ENCODE results near the gene INPP5K. TPM values are rescaled to one million over a fixed set of nuclear protein-coding genes. Genes with fewer than 3 reads are reported as not detected.
"Not testable (repeated sequence)": the region's sequence is repeated elsewhere in the genome, so short reads cannot be mapped to it uniquely, and the experiment has no call there.

Gene INPP5K
- total and polyA plus RNA-seq, 9 donors: 13.8 to 31.5 (median 24.5) TPM

- H3K36me3 ChIP-seq (ENCODE audit: control insufficient read depth, insufficient read depth, low read length): peaks cover 51% of the 10 kb centered on the region
- not testable (repeated sequence) for H3K27me3 ChIP-seq (ENCODE audit: control insufficient read depth, insufficient read depth, low read length); H3K27ac ChIP-seq (ENCODE audit: low read length); DNase-seq; H3K4me3 ChIP-seq (ENCODE audit: low read length); H3K4me1 ChIP-seq (ENCODE audit: control insufficient read depth, insufficient read depth, low read length); H3K9me3 ChIP-seq (replicated peaks; ENCODE audit: control insufficient read depth, low read depth, low read length)
- 100% methylated on average over 1 of the region's 4 CpGs for WGBS (ENCODE audit: insufficient coverage)
Measured at GRCh38 chr17:1526876-1527275, 10.5 kb upstream of the INPP5K start.

GRCh38 chr17:1522626-1523025, 6.2 kb upstream of the INPP5K start:
- Histone ChIP-seq H3K4me1 (ENCODE audit: control insufficient read depth, insufficient read depth, low read length) (peaks cover 25% of the 10 kb centered on the region), H3K4me3 (ENCODE audit: low read length) (no peak overlapping the region), H3K36me3 (ENCODE audit: control insufficient read depth, insufficient read depth, low read length) (peaks cover 40% of the 10 kb centered on the region), H3K9me3 (replicated peaks; ENCODE audit: control insufficient read depth, low read depth, low read length) (no peaks in the 10 kb centered on the region), H3K27me3 (ENCODE audit: control insufficient read depth, insufficient read depth, low read length) (no peaks in the 10 kb centered on the region), H3K27ac (ENCODE audit: low read length) (no peak overlapping the region)
- no peak for DNase-seq
- 93% methylated on average over 5 of the region's 5 CpGs for WGBS (ENCODE audit: insufficient coverage)

GRCh38 chr17:1521086-1521640, 4.8 kb upstream of the INPP5K start:
- H3K36me3 ChIP-seq (ENCODE audit: control insufficient read depth, insufficient read depth, low read length): peaks cover 30% of the 10 kb centered on the region
- WGBS (ENCODE audit: insufficient coverage): 65% methylated on average over 7 of the region's 10 CpGs
- peak; percentile 75 for DNase-seq

GRCh38 chr17:1519678-1520077, 3.3 kb upstream of the INPP5K start:
- H3K36me3 ChIP-seq (ENCODE audit: control insufficient read depth, insufficient read depth, low read length): peaks cover 25% of the 10 kb centered on the region
- H3K27me3 ChIP-seq (ENCODE audit: control insufficient read depth, insufficient read depth, low read length): no peaks in the 10 kb centered on the region
- no peak overlapping the region for H3K4me3 ChIP-seq (ENCODE audit: low read length)
- H3K27ac ChIP-seq (ENCODE audit: low read length): no peak overlapping the region
- no peaks in the 10 kb centered on the region for H3K9me3 ChIP-seq (replicated peaks; ENCODE audit: control insufficient read depth, low read depth, low read length)
- WGBS (ENCODE audit: insufficient coverage): 86% methylated on average over 5 of the region's 7 CpGs
- DNase-seq: no peak
- H3K4me1 ChIP-seq (ENCODE audit: control insufficient read depth, insufficient read depth, low read length): peaks cover 42% of the 10 kb centered on the region

More at GRCh38 chr17:1521086-1521640, 4.8 kb upstream of the INPP5K start:
- Histone ChIP-seq H3K27me3 (ENCODE audit: control insufficient read depth, insufficient read depth, low read length) (no peaks in the 10 kb centered on the region), H3K27ac (ENCODE audit: low read length) (peak overlapping the region; percentile 85), H3K4me3 (ENCODE audit: low read length) (no peak overlapping the region), H3K4me1 (ENCODE audit: control insufficient read depth, insufficient read depth, low read length) (peaks cover 30% of the 10 kb centered on the region), H3K9me3 (replicated peaks; ENCODE audit: control insufficient read depth, low read depth, low read length) (no peaks in the 10 kb centered on the region)

GRCh38 chr17:1518410-1518809, 2.0 kb upstream of the INPP5K start:
- H3K36me3 ChIP-seq (ENCODE audit: control insufficient read depth, insufficient read depth, low read length): peaks cover 23% of the 10 kb centered on the region
- no peak overlapping the region for H3K27ac ChIP-seq (ENCODE audit: low read length)
- WGBS (ENCODE audit: insufficient coverage): 83% methylated on average over 1 of the region's 2 CpGs
- no peak for DNase-seq
- H3K9me3 ChIP-seq (replicated peaks; ENCODE audit: control insufficient read depth, low read depth, low read length): no peaks in the 10 kb centered on the region
- H3K27me3 ChIP-seq (ENCODE audit: control insufficient read depth, insufficient read depth, low read length): no peaks in the 10 kb centered on the region
- H3K4me1 ChIP-seq (ENCODE audit: control insufficient read depth, insufficient read depth, low read length): peaks cover 42% of the 10 kb centered on the region
- no peak overlapping the region for H3K4me3 ChIP-seq (ENCODE audit: low read length)

GRCh38 chr17:1515640-1516387, 598 bp downstream of the INPP5K start:
- Histone ChIP-seq H3K4me1 (ENCODE audit: control insufficient read depth, insufficient read depth, low read length) (peaks cover 48% of the 10 kb centered on the region), H3K9me3 (replicated peaks; ENCODE audit: control insufficient read depth, low read depth, low read length) (no peaks in the 10 kb centered on the region)

GRCh38 chr17:1512351-1512750, 4.1 kb downstream of the INPP5K start:
- H3K36me3 ChIP-seq (ENCODE audit: control insufficient read depth, insufficient read depth, low read length): peaks cover 30% of the 10 kb centered on the region
- no peaks in the 10 kb centered on the region for H3K27me3 ChIP-seq (ENCODE audit: control insufficient read depth, insufficient read depth, low read length)
- 100% methylated on average over 1 of the region's 2 CpGs for WGBS (ENCODE audit: insufficient coverage)
- H3K27ac ChIP-seq (ENCODE audit: low read length): peak overlapping the region; percentile 77
- H3K4me1 ChIP-seq (ENCODE audit: control insufficient read depth, insufficient read depth, low read length): peaks cover 35% of the 10 kb centered on the region
- H3K9me3 ChIP-seq (replicated peaks; ENCODE audit: control insufficient read depth, low read depth, low read length): no peaks in the 10 kb centered on the region
- no peak for DNase-seq
- no peak overlapping the region for H3K4me3 ChIP-seq (ENCODE audit: low read length)

More at GRCh38 chr17:1515640-1516387, 598 bp downstream of the INPP5K start:
- Histone ChIP-seq H3K27ac (ENCODE audit: low read length) (peak overlapping the region; percentile 96), H3K4me3 (ENCODE audit: low read length) (peak overlapping the region; percentile 92), H3K27me3 (ENCODE audit: control insufficient read depth, insufficient read depth, low read length) (no peaks in the 10 kb centered on the region), H3K36me3 (ENCODE audit: control insufficient read depth, insufficient read depth, low read length) (peaks cover 27% of the 10 kb centered on the region)
- DNase-seq: peak; percentile 92
- WGBS (ENCODE audit: insufficient coverage): 0% methylated on average over 21 of the region's 31 CpGs

GRCh38 chr17:1511756-1512321, 4.6 kb downstream of the INPP5K start:
- peak; percentile 57 for DNase-seq

GRCh38 chr17:1511290-1511689, 5.1 kb downstream of the INPP5K start:
- Histone ChIP-seq H3K4me1 (ENCODE audit: control insufficient read depth, insufficient read depth, low read length) (peaks cover 36% of the 10 kb centered on the region), H3K4me3 (ENCODE audit: low read length) (no peak overlapping the region), H3K9me3 (replicated peaks; ENCODE audit: control insufficient read depth, low read depth, low read length) (no peaks in the 10 kb centered on the region), H3K27me3 (ENCODE audit: control insufficient read depth, insufficient read depth, low read length) (no peaks in the 10 kb centered on the region), H3K27ac (ENCODE audit: low read length) (peak overlapping the region; percentile 77), H3K36me3 (ENCODE audit: control insufficient read depth, insufficient read depth, low read length) (peaks cover 41% of the 10 kb centered on the region)
- peak; percentile 66 for DNase-seq
- 24% methylated on average over 10 of the region's 11 CpGs for WGBS (ENCODE audit: insufficient coverage)

More at GRCh38 chr17:1511756-1512321, 4.6 kb downstream of the INPP5K start:
- WGBS (ENCODE audit: insufficient coverage): 65% methylated on average over 4 of the region's 7 CpGs
- peaks cover 36% of the 10 kb centered on the region for H3K4me1 ChIP-seq (ENCODE audit: control insufficient read depth, insufficient read depth, low read length)
- no peak overlapping the region for H3K4me3 ChIP-seq (ENCODE audit: low read length)
- H3K27ac ChIP-seq (ENCODE audit: low read length): peak overlapping the region; percentile 77
- no peaks in the 10 kb centered on the region for H3K9me3 ChIP-seq (replicated peaks; ENCODE audit: control insufficient read depth, low read depth, low read length)
- peaks cover 35% of the 10 kb centered on the region for H3K36me3 ChIP-seq (ENCODE audit: control insufficient read depth, insufficient read depth, low read length)
- H3K27me3 ChIP-seq (ENCODE audit: control insufficient read depth, insufficient read depth, low read length): no peaks in the 10 kb centered on the region

- Histone ChIP-seq H3K9me3 (replicated peaks; ENCODE audit: control insufficient read depth, low read depth, low read length) (no peaks in the 10 kb centered on the region), H3K27ac (ENCODE audit: low read length) (no peak overlapping the region), H3K4me3 (ENCODE audit: low read length) (no peak overlapping the region), H3K36me3 (ENCODE audit: control insufficient read depth, insufficient read depth, low read length) (peaks cover 49% of the 10 kb centered on the region), H3K27me3 (ENCODE audit: control insufficient read depth, insufficient read depth, low read length) (no peaks in the 10 kb centered on the region), H3K4me1 (ENCODE audit: control insufficient read depth, insufficient read depth, low read length) (peaks cover 37% of the 10 kb centered on the region)
- no peak for DNase-seq
- 69% methylated on average over 4 of the region's 7 CpGs for WGBS (ENCODE audit: insufficient coverage)
Measured at GRCh38 chr17:1509290-1509881, 7.0 kb downstream of the INPP5K start.
